Glomerular visceral epithelial cell (primary cell): ENCODE data around the gene CDH7.

ENCODE experiments used
- DNase-seq: peaks from one replicate; pipeline ENCODE4 v3.0.0-alpha.2; 2016; ENCODE audit errors: extremely low spot score

CDH7 gene

GRCh38 chr18:65919018-65919417, 168.2 kb downstream of the CDH7 start:
- no peak for DNase-seq

GRCh38 chr18:65919663-65920062, 168.9 kb downstream of the CDH7 start:
- no peak for DNase-seq

GRCh38 chr18:65922103-65922502, 171.3 kb downstream of the CDH7 start:
- DNase-seq: no peak

GRCh38 chr18:65924904-65925303, 174.1 kb downstream of the CDH7 start:
- no peak for DNase-seq

- no peak for DNase-seq
These were observed 184.1 kb downstream of the CDH7 start for GRCh38 chr18:65934874-65935273.

GRCh38 chr18:65936678-65937077, 185.9 kb downstream of the CDH7 start:
- no peak for DNase-seq

GRCh38 chr18:65937180-65937579, 186.4 kb downstream of the CDH7 start:
- no peak for DNase-seq

GRCh38 chr18:65938592-65939372, 188.0 kb downstream of the CDH7 start:
- peak; percentile 25 for DNase-seq
